Measurements from ENCODE around the gene MYO7A. TPM values are rescaled to one million over a fixed set of nuclear protein-coding genes. Genes with fewer than 3 reads are reported as not detected.

Gene MYO7A
- total RNA-seq, 1 donor from 2014 or later: 0.07 TPM

DNA sequence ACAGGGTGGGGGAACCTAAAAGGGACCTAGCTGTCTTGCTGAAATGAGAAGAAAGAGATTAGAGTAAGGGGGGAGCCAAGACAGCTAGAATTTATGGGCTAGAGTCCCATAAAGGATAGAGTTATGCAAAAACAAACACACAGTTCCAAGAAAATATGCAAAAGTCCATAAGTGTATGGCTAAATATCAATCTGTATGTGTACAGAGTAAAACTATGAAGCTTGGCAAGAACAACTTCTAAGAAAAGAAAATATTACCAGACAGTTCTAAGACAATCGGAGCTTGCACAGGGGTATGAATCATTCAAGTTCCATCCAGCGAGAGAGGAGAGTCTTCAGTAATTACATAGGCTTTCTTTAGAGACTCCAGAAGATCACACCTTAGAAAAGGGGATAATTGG lies 131.6 kb downstream of the MYO7A start:
- H3K36me3 Mint-ChIP-seq (ENCODE audit: low read depth): no peaks in the 10 kb centered on the region
- no peak overlapping the region for H3K27ac Mint-ChIP-seq
- H3K4me3 Mint-ChIP-seq: no peak overlapping the region
- intact Hi-C loops (cut with micrococcal nuclease): no loop called here
- no peak for DNase-seq
- H3K9me3 Mint-ChIP-seq: no peaks in the 10 kb centered on the region
- peaks cover 19% of the 10 kb centered on the region for H3K27me3 Mint-ChIP-seq
- no peaks in the 10 kb centered on the region for H3K4me1 Mint-ChIP-seq

- Mint-ChIP-seq H3K27ac (no peak overlapping the region), H3K36me3 (ENCODE audit: low read depth) (no peaks in the 10 kb centered on the region), H3K27me3 (peaks cover 23% of the 10 kb centered on the region), H3K4me1 (peaks cover 2% of the 10 kb centered on the region), H3K9me3 (no peaks in the 10 kb centered on the region), H3K4me3 (no peak overlapping the region)
- intact Hi-C loops (cut with micrococcal nuclease): no loop called here
- no peak for DNase-seq
Observed at GRCh38 chr11:77262803-77263202, 134.8 kb downstream of the MYO7A start.

Other genes starting within 250 kb of the MYO7A start
- gene B3GNT6, start 93.8 kb upstream of the MYO7A start, total RNA-seq: not detected in 2 replicates
- 0.30 TPM in 1 of 2 replicates, not detected in the other for gene CAPN5, start 61.3 kb upstream of the MYO7A start, total RNA-seq
- gene OMP, start 25.4 kb upstream of the MYO7A start, total RNA-seq: not detected in 2 replicates
- gene GDPD4, start 173.4 kb downstream of the MYO7A start, total RNA-seq: not detected in 2 replicates

Measured in activated CD4-positive, alpha-beta T cell treated with anti-CD3 and anti-CD28 coated beads, Interleukin-2, amount 10 ng/mL, durations not matched to agents 24 days and 14 days (primary cell).